H9 (cell line): ENCODE results near the gene SETD7. TPM values are rescaled to one million over a fixed set of nuclear protein-coding genes. Genes with fewer than 3 reads are reported as not detected.

Experiments
- DNase-seq: peaks from one replicate; pipeline ENCODE4 v3.0.0-alpha.2; 2017
- H2AFZ ChIP-seq: one replicate; pipeline ENCODE4 v1.6.1; 2013; ENCODE audit warnings: mild to moderate bottlenecking, low read length, control low read depth, moderate library complexity
- H2AK5ac ChIP-seq: 2 replicates; pipeline ENCODE4 v1.6.1; 2013; ENCODE audit warnings: low read length, control low read depth, mixed read lengths; ENCODE audit not compliant: insufficient read length
- H2BK120ac ChIP-seq: one replicate; pipeline ENCODE4 v1.6.1; 2013; ENCODE audit warnings: low read depth, mild to moderate bottlenecking, low read length, control low read depth, inconsistent platforms; ENCODE audit not compliant: poor library complexity, severe bottlenecking
- H2BK12ac ChIP-seq: 2 replicates; pipeline ENCODE4 v1.6.1; 2013; ENCODE audit warnings: low read length, control low read depth, mixed read lengths, low read depth; ENCODE audit not compliant: insufficient read length
- H2BK15ac ChIP-seq: 2 replicates; pipeline ENCODE4 v1.6.1; 2013; ENCODE audit warnings: low read depth, low read length, control low read depth
- H2BK20ac ChIP-seq: one replicate; pipeline ENCODE4 v1.6.1; 2013; ENCODE audit warnings: low read depth, mild to moderate bottlenecking, low read length, control low read depth, inconsistent platforms; ENCODE audit not compliant: poor library complexity, severe bottlenecking
- H2BK5ac ChIP-seq: 2 replicates; pipeline ENCODE4 v1.6.1; 2013; ENCODE audit warnings: low read length, control low read depth, mixed read lengths; ENCODE audit not compliant: insufficient read length
- H3K14ac ChIP-seq: 2 replicates; pipeline ENCODE4 v1.6.1; 2013; ENCODE audit warnings: low read length, control low read depth; ENCODE audit not compliant: insufficient read depth
- H3K18ac ChIP-seq: 2 replicates; pipeline ENCODE4 v1.6.1; 2013; ENCODE audit warnings: low read depth, mild to moderate bottlenecking, mixed read lengths, low read length, control low read depth; ENCODE audit not compliant: insufficient read length
- H3K23ac ChIP-seq: 2 replicates; pipeline ENCODE4 v1.6.1; 2013; ENCODE audit warnings: low read length, control low read depth, mixed read lengths, low read depth; ENCODE audit not compliant: insufficient read length
- H3K23me2 ChIP-seq: 2 replicates; pipeline ENCODE4 v1.6.1; 2013; ENCODE audit warnings: low read depth, mild to moderate bottlenecking, mixed read lengths, low read length, control low read depth; ENCODE audit not compliant: insufficient read length, poor library complexity, severe bottlenecking
- H3K27ac ChIP-seq: 2 replicates; pipeline ENCODE4 v1.5.1; 2013; ENCODE audit warnings: low read length, control low read depth, mixed read lengths, low read depth; ENCODE audit not compliant: insufficient read length
- H3K27me3 ChIP-seq: 2 replicates; pipeline ENCODE4 v1.6.1; 2013; ENCODE audit warnings: low read length, control low read depth, inconsistent platforms; ENCODE audit not compliant: insufficient read depth
- H3K4ac ChIP-seq: 2 replicates; pipeline ENCODE4 v1.6.1; 2013; ENCODE audit warnings: low read depth, mild to moderate bottlenecking, control low read depth, inconsistent platforms, low read length, moderate library complexity
- H3K4me1 ChIP-seq: 2 replicates; pipeline ENCODE4 v1.6.1; 2013; ENCODE audit warnings: low read length, control low read depth, inconsistent platforms; ENCODE audit not compliant: insufficient read depth
- H3K4me2 ChIP-seq: 2 replicates; pipeline ENCODE4 v1.6.1; 2013; ENCODE audit warnings: low read length, control low read depth, mixed read lengths; ENCODE audit not compliant: insufficient read length, insufficient read depth
- H3K56ac ChIP-seq: 2 replicates; pipeline ENCODE4 v1.6.1; 2013; ENCODE audit warnings: low read depth, mild to moderate bottlenecking, mixed read lengths, low read length, control low read depth; ENCODE audit not compliant: insufficient read length
- H3K79me1 ChIP-seq: 2 replicates; pipeline ENCODE4 v1.6.1; 2013; ENCODE audit warnings: low read depth, mild to moderate bottlenecking, moderate library complexity, low read length, control low read depth, inconsistent platforms; ENCODE audit not compliant: insufficient read depth, poor library complexity, severe bottlenecking
- H3K79me2 ChIP-seq: 2 replicates; pipeline ENCODE4 v1.6.1; 2013; ENCODE audit warnings: low read length, control low read depth, inconsistent platforms; ENCODE audit not compliant: insufficient read depth
- H3K9ac ChIP-seq: 2 replicates; pipeline ENCODE4 v1.6.1; 2013; ENCODE audit warnings: low read length, control low read depth, mixed read lengths; ENCODE audit not compliant: insufficient read length; ENCODE audit errors: extremely low read depth
- H3K9me3 ChIP-seq: one replicate; pipeline ENCODE4 v1.6.1; 2013; ENCODE audit warnings: low read depth, low read length, inconsistent platforms; ENCODE audit not compliant: control insufficient read depth
- H3T11ph ChIP-seq: one replicate; pipeline ENCODE4 v1.6.1; 2013; ENCODE audit warnings: mild to moderate bottlenecking, low read length, control low read depth, inconsistent platforms
- H4K20me1 ChIP-seq: one replicate; pipeline ENCODE4 v1.6.1; 2013; ENCODE audit not compliant: control insufficient read depth, insufficient read length, insufficient read depth
- H4K5ac ChIP-seq: 2 replicates; pipeline ENCODE4 v1.6.1; 2013; ENCODE audit warnings: low read depth, mild to moderate bottlenecking, mixed read lengths, low read length, control low read depth; ENCODE audit not compliant: insufficient read length
- H4K8ac ChIP-seq: replicated peaks from 2 replicates; pipeline ENCODE4 v1.6.1; 2013; ENCODE audit warnings: low read length, control low read depth, mixed read lengths, low read depth; ENCODE audit not compliant: insufficient read length
- H4K91ac ChIP-seq: 2 replicates; pipeline ENCODE4 v1.6.1; 2013; ENCODE audit warnings: low read depth, mild to moderate bottlenecking, moderate library complexity, mixed read lengths, low read length, control low read depth; ENCODE audit not compliant: insufficient read length
- H3K27ac Mint-ChIP-seq, 3 experiments: 2 replicates in 2 of 3; 3 replicates in 1 of 3; pipeline ENCODE4 v1.8.0; 2020 to 2021; ENCODE audit warnings: mixed read lengths in 3 of 3, mild to moderate bottlenecking in 1 of 3, moderate library complexity in 1 of 3
- H3K27me3 Mint-ChIP-seq: 2 replicates; pipeline ENCODE4 v1.8.0; 2021; ENCODE audit warnings: low read depth, mild to moderate bottlenecking, moderate library complexity, mixed read lengths
- H3K36me3 Mint-ChIP-seq, 3 experiments: 2 replicates in 2 of 3; 3 replicates in 1 of 3; pipeline ENCODE4 v1.8.0; 2020 to 2021; ENCODE audit warnings: low read depth in 3 of 3, mixed read lengths in 3 of 3; ENCODE audit not compliant: insufficient read depth in 1 of 3
- H3K4me1 Mint-ChIP-seq, 2 experiments: 2 replicates each; pipeline ENCODE4 v1.8.0; 2020; ENCODE audit warnings: mixed read lengths in 2 of 2
- H3K4me3 Mint-ChIP-seq, 2 experiments: 2 replicates in 1 of 2; 3 replicates in 1 of 2; pipeline ENCODE4 v1.8.0; 2020 to 2021; ENCODE audit warnings: mild to moderate bottlenecking in 2 of 2, mixed read lengths in 2 of 2, moderate library complexity in 1 of 2
- H3K9me3 Mint-ChIP-seq, 2 experiments: 2 replicates in 1 of 2; 3 replicates in 1 of 2; pipeline ENCODE4 v1.8.0; 2020; ENCODE audit warnings: mild to moderate bottlenecking in 2 of 2, mixed read lengths in 2 of 2, moderate library complexity in 1 of 2
- CTCF ChIP-seq: fragments of 200-600 bp; sonication (generic); conservative IDR thresholded peaks from 3 replicates; pipeline ENCODE4 v1.8.0; 2021; ENCODE audit warnings: antibody characterized with exemption, mild to moderate bottlenecking
- WGBS: extraction: QIAGEN DNeasy Blood & Tissue Kit; methylation state at CpG from one replicate; pipeline ENCODE4 v1.1.7; 2013; ENCODE audit warnings: missing lambda C conversion rate, low lambda C conversion rate, mixed read lengths; ENCODE audit not compliant: insufficient read length; ENCODE audit errors: extremely low coverage; 5-methylcytosine and 5-hydroxymethylcytosine counted together
- total RNA-seq: library from RNA; stranded (reverse); gene quantifications from 2 replicates; pipeline ENCODE4 v1.2.1, GENCODE V29; 2021

SETD7 gene
- total RNA-seq, 1 experiment from 2014 or later: 1.5 TPM

GRCh38 chr4:139600662-139601061 is 44.6 kb upstream of the SETD7 start:
- Histone ChIP-seq H3K23me2 (no peaks in the 10 kb centered on the region), H3K9me3 (no peaks in the 10 kb centered on the region), H2BK5ac (no peak overlapping the region), H2BK15ac (no peak overlapping the region), H3K79me2 (no peaks in the 10 kb centered on the region), H3K4me2 (no peak overlapping the region), H3K4ac (no peak overlapping the region), H3K23ac (no peak overlapping the region), H2BK20ac (no peak overlapping the region), H4K20me1 (no peaks in the 10 kb centered on the region), H2AK5ac (no peak overlapping the region), H2BK12ac (no peak overlapping the region), H3K18ac (no peak overlapping the region), H2AFZ (no peak overlapping the region), H3K27ac (no peak overlapping the region), H3K4me1 (no peaks in the 10 kb centered on the region), H3K9ac (no peak overlapping the region), H4K8ac (no peak overlapping the region), H3K56ac (no peak overlapping the region), H3K79me1 (no peaks in the 10 kb centered on the region), H3K14ac (no peak overlapping the region), H4K91ac (no peak overlapping the region), H2BK120ac (no peak overlapping the region), H4K5ac (no peak overlapping the region), H3K27me3 (no peaks in the 10 kb centered on the region), H3T11ph (no peak overlapping the region)
- Mint-ChIP-seq H3K27me3 (peaks cover 41% of the 10 kb centered on the region), H3K4me3 (no peak overlapping the region), H3K36me3 (no peaks in the 10 kb centered on the region), H3K27ac (no peak overlapping the region), H3K9me3 (peaks cover 0 to under 1% of the 10 kb centered on the region in 2 experiments; a peak in 1 of 5 replicates), H3K4me1 (peaks cover 1 to 2% of the 10 kb centered on the region in 2 experiments; a peak in 3 of 4 replicates)
- WGBS: no CpG with 5 or more reads among the region's 4 CpGs
- no peak for DNase-seq
- TF ChIP-seq CTCF: no peak
